ENCODE data around the gene SUGCT. TPM values are rescaled to one million over a fixed set of nuclear protein-coding genes. Genes with fewer than 3 reads are reported as not detected.
"Not testable (repeated sequence)": the region's sequence is repeated elsewhere in the genome, so short reads cannot be mapped to it uniquely, and the experiment has no call there.

SUGCT gene
- total and polyA plus RNA-seq, 10 donors = 1.4 to 13.6 (median 2.5) TPM

- WGBS, 5 donors = 86 to 91% (median 88%) methylated on average over 5 of the region's 5 CpGs
- Histone ChIP-seq H3K36me3 (no peaks in the 10 kb centered on the region), H3K27me3 (replicated peaks in 1 of 7) (no peaks in the 10 kb centered on the region), H3K4me1 (no peaks in the 10 kb centered on the region), H3K9me3 (no peaks in the 10 kb centered on the region), H3K4me3 (no peak overlapping the region), H3K27ac (no peak overlapping the region)
- intact Hi-C loops (cut with DNase I; ENCODE audit: low total_unique reads) = no loop called here
- TF ChIP-seq CTCF (IDR thresholded peaks at IDR 0.05 in 8 of 11, conservative IDR thresholded peaks at IDR 0.05 in 3 of 11) (no peak), POLR2A (IDR thresholded peaks at IDR 0.05) (no peak), POLR2AphosphoS5 (IDR thresholded peaks at IDR 0.05) (no peak)
- DNase-seq = no peak
Measured at GRCh38 chr7:40211276-40212003, 76.6 kb downstream of the SUGCT start.

- H3K4me3 ChIP-seq = no peak overlapping the region
- no peaks in the 10 kb centered on the region for H3K36me3 ChIP-seq
- peaks cover 0 to 4% (median 0%) of the 10 kb centered on the region in 8 donors for H3K9me3 ChIP-seq
- TF ChIP-seq CTCF (IDR thresholded peaks at IDR 0.05 in 8 of 11, conservative IDR thresholded peaks at IDR 0.05 in 3 of 11) (no peak), POLR2AphosphoS5 (IDR thresholded peaks at IDR 0.05) (no peak), POLR2A (IDR thresholded peaks at IDR 0.05) (no peak)
- H3K27ac ChIP-seq = no peak overlapping the region
- intact Hi-C loops (cut with DNase I; ENCODE audit: low total_unique reads) = no loop called here
- WGBS, 5 donors = 80 to 95% (median 91%) methylated on average over 2 of the region's 2 CpGs
- no peaks in the 10 kb centered on the region for H3K4me1 ChIP-seq
- DNase-seq = no peak
- H3K27me3 ChIP-seq (replicated peaks in 1 of 7) = no peaks in the 10 kb centered on the region
Measured at GRCh38 chr7:40213291-40213690, 78.5 kb downstream of the SUGCT start.

- 85 to 95% (median 88%) methylated on average over 3 of the region's 3 CpGs for WGBS, 5 donors
- no peaks in the 10 kb centered on the region for H3K36me3 ChIP-seq
- no peaks in the 10 kb centered on the region for H3K4me1 ChIP-seq
- no peak overlapping the region for H3K4me3 ChIP-seq
- no peaks in the 10 kb centered on the region for H3K27me3 ChIP-seq (replicated peaks in 1 of 7)
- intact Hi-C loops (cut with DNase I; ENCODE audit: low total_unique reads) = no loop called here
- H3K9me3 ChIP-seq = peaks cover 0 to 10% (median 0%) of the 10 kb centered on the region in 8 donors
- H3K27ac ChIP-seq = no peak overlapping the region
- DNase-seq = no peak
- TF ChIP-seq POLR2A (IDR thresholded peaks at IDR 0.05) = no peak
Measured at GRCh38 chr7:40213856-40214255, 79.1 kb downstream of the SUGCT start.

GRCh38 chr7:40218612-40219011 lies 83.8 kb downstream of the SUGCT start:
- H3K27ac ChIP-seq; H3K36me3 ChIP-seq; H3K4me1 ChIP-seq; intact Hi-C loops (cut with DNase I; ENCODE audit: low total_unique reads); H3K27me3 ChIP-seq (replicated peaks in 1 of 7); H3K4me3 ChIP-seq; DNase-seq: not testable (repeated sequence)
- H3K9me3 ChIP-seq = peaks cover 0 to 10% (median 0%) of the 10 kb centered on the region in 8 donors
- WGBS, 5 donors = 91 to 99% (median 98%) methylated on average over 7 of the region's 7 CpGs

GRCh38 chr7:40219917-40220316 lies 85.1 kb downstream of the SUGCT start:
- WGBS, 5 donors = 64 to 80% (median 65%) methylated on average over 2 of the region's 2 CpGs
- Histone ChIP-seq H3K36me3 (no peaks in the 10 kb centered on the region), H3K4me1 (no peaks in the 10 kb centered on the region), H3K27me3 (replicated peaks in 1 of 7) (no peaks in the 10 kb centered on the region), H3K9me3 (peaks cover 0 to 10% (median 0%) of the 10 kb centered on the region in 8 donors), H3K27ac (peak overlapping the region in 1 of 8 donors; percentile 63), H3K4me3 (no peak overlapping the region)
- no peak for DNase-seq
- intact Hi-C loops (cut with DNase I; ENCODE audit: low total_unique reads) = no loop called here
- TF ChIP-seq CTCF (IDR thresholded peaks at IDR 0.05 in 8 of 11, conservative IDR thresholded peaks at IDR 0.05 in 3 of 11) = no peak
